DOHH2 (cell line): ENCODE data around the gene LZTR1.

Experiments used
- H3F3A ChIP-seq: fragments of 200-600 bp; sonication (generic), shearing (Covaris generic); 2 replicates; pipeline ENCODE4 v1.6.0; 2016; ENCODE audit warnings: antibody characterized with exemption, mild to moderate bottlenecking; ENCODE audit not compliant: control insufficient read depth, insufficient read depth
- H3K27ac ChIP-seq: fragments of 200-600 bp; sonication (generic); 2 replicates; pipeline ENCODE4 v1.5.1; 2014; ENCODE audit warnings: low read depth, mild to moderate bottlenecking, low read length, moderate library complexity
- H3K27me3 ChIP-seq: fragments of 200-600 bp; sonication (generic); 2 replicates; pipeline ENCODE4 v1.6.1; 2014; ENCODE audit warnings: mild to moderate bottlenecking, low read length, mixed read lengths; ENCODE audit not compliant: control insufficient read depth
- H3K36me3 ChIP-seq: fragments of 200-600 bp; sonication (generic); 2 replicates; pipeline ENCODE4 v1.6.1; 2014; ENCODE audit warnings: mild to moderate bottlenecking, low read length, moderate library complexity, mixed read lengths; ENCODE audit not compliant: control insufficient read depth
- H3K4me1 ChIP-seq: fragments of 200-600 bp; sonication (generic); 2 replicates; pipeline ENCODE4 v1.6.1; 2014; ENCODE audit warnings: mild to moderate bottlenecking, low read length, mixed read lengths; ENCODE audit not compliant: control insufficient read depth
- H3K4me2 ChIP-seq: fragments of 200-600 bp; sonication (generic); 2 replicates; pipeline ENCODE4 v1.6.0; 2014; ENCODE audit warnings: mild to moderate bottlenecking, low read length, moderate library complexity
- H3K4me3 ChIP-seq: fragments of 200-600 bp; sonication (generic); 2 replicates; pipeline ENCODE4 v1.5.1; 2014; ENCODE audit warnings: mild to moderate bottlenecking, low read length, mixed read lengths
- H3K79me2 ChIP-seq: fragments of 200-600 bp; sonication (generic); 2 replicates; pipeline ENCODE4 v1.6.1; 2014; ENCODE audit warnings: mild to moderate bottlenecking, low read length, mixed read lengths; ENCODE audit not compliant: control insufficient read depth
- H3K9me2 ChIP-seq: fragments of 200-600 bp; sonication (generic); replicated peaks from 2 replicates; pipeline ENCODE4 v1.6.1; 2014; ENCODE audit warnings: mild to moderate bottlenecking, low read length, mixed read lengths; ENCODE audit not compliant: control insufficient read depth
- H3K9me3 ChIP-seq: fragments of 200-600 bp; sonication (generic); 2 replicates; pipeline ENCODE4 v1.6.1; 2014; ENCODE audit warnings: antibody characterized with exemption, low read length, mixed read lengths; ENCODE audit not compliant: control insufficient read depth, insufficient read depth
- H4K20me1 ChIP-seq: fragments of 200-600 bp; sonication (generic); 2 replicates; pipeline ENCODE4 v1.6.0; 2014; ENCODE audit warnings: low read depth, mild to moderate bottlenecking, antibody characterized with exemption, low read length, moderate library complexity; ENCODE audit not compliant: control insufficient read depth, insufficient read depth
- CTCF ChIP-seq: fragments of 200-600 bp; sonication (generic); IDR thresholded peaks from one replicate; pipeline ENCODE4 v1.5.1; 2014; ENCODE audit warnings: antibody characterized with exemption, mild to moderate bottlenecking, low read depth, low read length; ENCODE audit not compliant: poor library complexity, severe bottlenecking
- EZH2phosphoT487 ChIP-seq: fragments of 200-600 bp; sonication (generic); IDR thresholded peaks from 2 replicates; pipeline ENCODE4 v1.6.1; 2017; ENCODE audit warnings: borderline replicate concordance, mild to moderate bottlenecking, antibody characterized with exemption, low read length, moderate library complexity, mixed read lengths

The LZTR1 gene

DNA sequence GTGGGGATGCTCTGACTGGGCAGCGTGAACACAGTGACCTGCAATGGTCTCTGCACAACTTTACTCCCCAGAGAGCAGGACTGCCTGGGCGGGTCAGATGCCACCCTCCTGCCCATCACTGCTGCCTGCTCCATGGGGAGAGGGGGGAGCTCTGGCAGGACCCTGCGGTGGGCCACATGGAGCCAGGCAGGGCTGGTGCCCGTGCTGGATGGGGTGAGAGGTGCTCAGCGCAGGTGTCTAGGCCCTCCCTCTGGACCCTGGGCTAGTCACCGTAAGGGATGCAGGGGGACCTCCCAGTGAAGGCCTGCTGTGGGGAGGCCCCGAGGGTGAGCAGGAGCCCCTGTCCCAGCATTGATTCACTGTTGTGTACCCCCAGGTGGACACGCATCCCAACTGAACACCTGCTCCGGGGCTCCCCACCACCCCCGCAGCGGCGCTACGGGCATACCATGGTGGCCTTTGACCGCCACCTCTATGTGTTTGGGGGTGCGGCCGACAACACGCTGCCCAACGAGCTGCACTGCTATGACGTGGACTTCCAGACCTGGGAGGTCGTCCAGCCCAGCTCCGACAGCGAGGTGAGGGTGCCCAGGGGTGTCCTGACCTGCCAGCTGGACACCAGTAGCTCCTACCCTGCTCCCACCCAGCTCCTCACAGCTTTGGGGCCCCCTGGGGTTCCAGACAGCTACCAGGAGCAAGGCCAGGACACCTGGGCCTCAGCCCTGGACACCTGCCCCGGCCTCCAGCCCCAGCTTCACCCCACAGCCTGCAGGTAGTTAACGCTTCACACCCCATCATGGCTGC is 9.4 kb downstream of the LZTR1 start:
- Histone ChIP-seq H3K79me2 (no peaks in the 10 kb centered on the region), H3K27ac (no peak overlapping the region), H3F3A (no peaks in the 10 kb centered on the region), H3K36me3 (peaks cover 54% of the 10 kb centered on the region), H3K27me3 (no peaks in the 10 kb centered on the region), H4K20me1 (no peaks in the 10 kb centered on the region), H3K4me2 (no peak overlapping the region), H3K4me3 (no peak overlapping the region), H3K4me1 (peaks cover 8% of the 10 kb centered on the region), H3K9me3 (no peaks in the 10 kb centered on the region), H3K9me2 (no peaks in the 10 kb centered on the region)
- TF ChIP-seq EZH2phosphoT487 (no peak), CTCF (no peak)

GRCh38 chr22:20992056-20992442 is 10.0 kb downstream of the LZTR1 start:
- peaks cover 55% of the 10 kb centered on the region for H3K36me3 ChIP-seq
- no peak overlapping the region for H3K4me2 ChIP-seq

DNA sequence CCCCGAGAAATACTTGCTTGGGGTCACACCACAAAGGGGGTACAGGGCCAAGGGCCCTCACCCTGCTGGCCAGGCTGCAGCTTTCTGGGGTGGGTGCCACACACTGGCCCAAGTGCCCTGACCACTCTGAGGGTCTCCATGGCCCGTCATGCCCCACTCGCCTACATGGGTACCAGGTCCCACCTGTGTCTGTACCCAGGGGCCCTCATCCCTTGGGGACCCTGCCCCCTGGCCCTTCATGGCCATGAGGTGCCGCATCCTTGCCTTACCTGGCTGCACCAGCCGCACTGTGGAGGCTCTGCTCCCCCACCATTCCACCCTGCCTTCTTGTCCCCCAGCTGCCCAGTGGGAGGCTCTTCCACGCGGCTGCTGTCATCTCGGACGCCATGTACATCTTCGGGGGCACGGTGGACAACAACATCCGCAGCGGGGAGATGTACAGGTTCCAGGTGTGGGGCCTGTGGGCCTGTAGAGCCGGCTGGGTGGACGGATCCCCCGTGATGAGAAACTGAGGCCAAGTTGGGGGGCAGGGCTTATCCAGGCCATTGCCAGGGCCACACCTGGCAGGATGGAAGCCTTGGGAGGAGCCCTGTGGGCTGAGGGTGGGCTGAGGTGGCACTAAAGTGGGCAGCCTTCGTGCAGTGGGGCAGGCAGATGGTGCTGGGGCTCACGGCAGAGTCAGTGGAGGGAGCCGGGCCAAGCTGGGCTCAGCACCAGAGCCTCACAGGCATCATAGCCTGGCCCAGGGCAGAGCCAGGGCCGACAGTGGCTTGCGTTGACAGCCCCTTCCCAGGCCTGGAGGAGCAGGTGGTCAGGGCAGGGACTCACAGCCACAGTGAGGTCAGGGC is 10.6 kb downstream of the LZTR1 start:
- H3K4me3 ChIP-seq, result no peak overlapping the region
- no peaks in the 10 kb centered on the region for H3K79me2 ChIP-seq
- H3K4me2 ChIP-seq, result no peak overlapping the region
- H3K36me3 ChIP-seq, result peaks cover 58% of the 10 kb centered on the region
- TF ChIP-seq CTCF (no peak), EZH2phosphoT487 (no peak)
- no peaks in the 10 kb centered on the region for H3K27me3 ChIP-seq
- no peaks in the 10 kb centered on the region for H4K20me1 ChIP-seq
- H3K4me1 ChIP-seq, result peaks cover 8% of the 10 kb centered on the region
- H3F3A ChIP-seq, result no peaks in the 10 kb centered on the region
- H3K9me2 ChIP-seq, result no peaks in the 10 kb centered on the region
- H3K27ac ChIP-seq, result no peak overlapping the region
- no peaks in the 10 kb centered on the region for H3K9me3 ChIP-seq

More at GRCh38 chr22:20992056-20992442, 10.0 kb downstream of the LZTR1 start:
- no peaks in the 10 kb centered on the region for H3K79me2 ChIP-seq
- no peaks in the 10 kb centered on the region for H3K9me2 ChIP-seq
- no peak overlapping the region for H3K4me3 ChIP-seq
- no peaks in the 10 kb centered on the region for H3F3A ChIP-seq
- H3K27ac ChIP-seq, result no peak overlapping the region
- H3K4me1 ChIP-seq, result peaks cover 8% of the 10 kb centered on the region
- no peaks in the 10 kb centered on the region for H3K9me3 ChIP-seq
- H4K20me1 ChIP-seq, result no peaks in the 10 kb centered on the region
- TF ChIP-seq EZH2phosphoT487 (no peak), CTCF (no peak)
- no peaks in the 10 kb centered on the region for H3K27me3 ChIP-seq
